HepG2 (cell line): ENCODE measurements around the gene NRN1L. TPM values are rescaled to one million over a fixed set of nuclear protein-coding genes. Genes with fewer than 3 reads are reported as not detected.

Experiments used
- AGO1 ChIP-seq: fragments of 200-400 bp; formaldehyde crosslinking; IDR thresholded peaks from 2 replicates; pipeline ENCODE4 v1.6.1; 2017; ENCODE audit warnings: mild to moderate bottlenecking, low read depth, low read length, moderate library complexity; ENCODE audit not compliant: poor library complexity, severe bottlenecking
- FLYWCH1 ChIP-seq: sonication (generic); formaldehyde crosslinking; IDR thresholded peaks from 2 replicates; pipeline ENCODE4 v1.8.1; 2023; ENCODE audit warnings: mild to moderate bottlenecking, missing genetic modification reagents
- MIER2 ChIP-seq: IDR thresholded peaks from 2 replicates; pipeline ENCODE4 v1.6.1; 2016; ENCODE audit warnings: missing biosample characterization, missing genetic modification reagents
- MXI1 ChIP-seq: IDR thresholded peaks from 3 replicates; pipeline ENCODE4 v1.6.1; 2012; ENCODE audit warnings: low read depth, low read length, inconsistent platforms, borderline replicate concordance
- NKX3-1 ChIP-seq: sonication (generic); formaldehyde crosslinking; IDR thresholded peaks from 2 replicates; pipeline ENCODE4 v1.5.0; 2020; ENCODE audit warnings: missing genetic modification reagents
- NRL ChIP-seq: sonication (generic); formaldehyde crosslinking; IDR thresholded peaks from 2 replicates; pipeline ENCODE4 v1.5.0; 2020; ENCODE audit warnings: missing genetic modification reagents, mild to moderate bottlenecking, moderate library complexity, borderline replicate concordance
- SAP130 ChIP-seq: IDR thresholded peaks from 2 replicates; pipeline ENCODE4 v1.6.1; 2016; ENCODE audit warnings: low read depth
- SCMH1 ChIP-seq: sonication (generic); formaldehyde crosslinking; IDR thresholded peaks from 2 replicates; pipeline ENCODE4 v1.9.0; 2021; ENCODE audit warnings: missing genetic modification reagents, mild to moderate bottlenecking, borderline replicate concordance
- SMAD3 ChIP-seq: sonication (generic); formaldehyde crosslinking; IDR thresholded peaks from 2 replicates; pipeline ENCODE4 v1.4.0; 2020; ENCODE audit warnings: missing genetic modification reagents
- SMARCC2 ChIP-seq: fragments of 450-650 bp; IDR thresholded peaks from 2 replicates; pipeline ENCODE4 v1.6.1; 2017; ENCODE audit warnings: antibody characterized with exemption, mild to moderate bottlenecking
- STAG1 ChIP-seq: sonication (generic); formaldehyde crosslinking; IDR thresholded peaks from 2 replicates; pipeline ENCODE4 v1.4.0; 2020; ENCODE audit warnings: missing genetic modification reagents
- TARDBP ChIP-seq: sonication (generic); formaldehyde crosslinking; IDR thresholded peaks from 2 replicates; pipeline ENCODE4 v1.8.0; 2022; ENCODE audit warnings: mild to moderate bottlenecking, missing genetic modification reagents
- XBP1 ChIP-seq: sonication (generic); formaldehyde crosslinking; IDR thresholded peaks from 2 replicates; pipeline ENCODE4 v1.5.0; 2020; ENCODE audit warnings: missing genetic modification reagents
- ZC3H13 ChIP-seq: sonication (generic); formaldehyde crosslinking; IDR thresholded peaks from 2 replicates; pipeline ENCODE4 v1.8.1; 2023; ENCODE audit warnings: mild to moderate bottlenecking, missing genetic modification reagents, moderate library complexity
- ZFP36L1 ChIP-seq: sonication (generic); formaldehyde crosslinking; IDR thresholded peaks from 2 replicates; pipeline ENCODE4 v1.8.0; 2022; ENCODE audit warnings: mild to moderate bottlenecking, missing genetic modification reagents, moderate library complexity
- ZFY ChIP-seq: sonication (generic); formaldehyde crosslinking; IDR thresholded peaks from 2 replicates; pipeline ENCODE4 v1.4.0; 2020; ENCODE audit warnings: missing genetic modification reagents
- ZNF354B ChIP-seq: sonication (generic); formaldehyde crosslinking; IDR thresholded peaks from 2 replicates; pipeline ENCODE4 v1.8.0; 2022; ENCODE audit warnings: mild to moderate bottlenecking, missing genetic modification reagents
- ZNF780A ChIP-seq: sonication (generic); formaldehyde crosslinking; IDR thresholded peaks from 2 replicates; pipeline ENCODE4 v1.8.0; 2022; ENCODE audit warnings: mild to moderate bottlenecking, missing genetic modification reagents, moderate library complexity
- polyA plus RNA-seq, 8 experiments: library from polyadenylated mRNA; depleted of rRNA in 3 of 8; stranded (reverse) in 7 of 8; unstranded in 1 of 8; fragments of >200 nt; fragmentation: Illumina TruSeq in 4 of 8; extraction: Trizol in 4 of 8; gene quantifications; 2 replicates each; pipeline versions ENCODE4 v1.2.1 to v1.2.3, GENCODE V29; 2011 to 2016; ENCODE audit warnings: low read depth in 4 of 8, missing spikeins in 1 of 8, mixed read lengths in 1 of 8; ENCODE audit not compliant: insufficient read depth in 1 of 8
- total RNA-seq, 5 experiments: library from RNA; depleted of rRNA; stranded (reverse); fragments of >200 nt; fragmentation: Illumina TruSeq; extraction: Trizol; gene quantifications; 2 replicates each; pipeline ENCODE4 v1.2.3, GENCODE V29; 2016; ENCODE audit warnings: low read depth in 1 of 5
- TF ChIP-seq, protein P1 (sequence below): sonication (generic); formaldehyde crosslinking; IDR thresholded peaks from 2 replicates; pipeline ENCODE4 v1.4.0; 2020; ENCODE audit warnings: mild to moderate bottlenecking, missing genetic modification reagents
- TF ChIP-seq, protein P2 (sequence below), 2 experiments: sonication (generic) in 1 of 2; formaldehyde crosslinking in 1 of 2; IDR thresholded peaks; 2 replicates each; pipeline versions ENCODE4 v1.5.1 to v1.6.1; 2011 to 2020; ENCODE audit warnings: borderline replicate concordance in 1 of 2, low read depth in 1 of 2, low read length in 1 of 2, mild to moderate bottlenecking in 1 of 2, missing genetic modification reagents in 1 of 2, moderate library complexity in 1 of 2
- TF ChIP-seq, protein P3 (sequence below): sonication (generic); formaldehyde crosslinking; conservative IDR thresholded peaks from 2 replicates; pipeline ENCODE4 v1.5.0; 2020; ENCODE audit warnings: missing genetic modification reagents

The NRN1L gene
- total and polyA plus RNA-seq, 2 of the 13 experiments (the other 11 are each of a cell fraction or from before 2014, with no cell fraction given) = 0.53 to 1.2 TPM

DNA sequence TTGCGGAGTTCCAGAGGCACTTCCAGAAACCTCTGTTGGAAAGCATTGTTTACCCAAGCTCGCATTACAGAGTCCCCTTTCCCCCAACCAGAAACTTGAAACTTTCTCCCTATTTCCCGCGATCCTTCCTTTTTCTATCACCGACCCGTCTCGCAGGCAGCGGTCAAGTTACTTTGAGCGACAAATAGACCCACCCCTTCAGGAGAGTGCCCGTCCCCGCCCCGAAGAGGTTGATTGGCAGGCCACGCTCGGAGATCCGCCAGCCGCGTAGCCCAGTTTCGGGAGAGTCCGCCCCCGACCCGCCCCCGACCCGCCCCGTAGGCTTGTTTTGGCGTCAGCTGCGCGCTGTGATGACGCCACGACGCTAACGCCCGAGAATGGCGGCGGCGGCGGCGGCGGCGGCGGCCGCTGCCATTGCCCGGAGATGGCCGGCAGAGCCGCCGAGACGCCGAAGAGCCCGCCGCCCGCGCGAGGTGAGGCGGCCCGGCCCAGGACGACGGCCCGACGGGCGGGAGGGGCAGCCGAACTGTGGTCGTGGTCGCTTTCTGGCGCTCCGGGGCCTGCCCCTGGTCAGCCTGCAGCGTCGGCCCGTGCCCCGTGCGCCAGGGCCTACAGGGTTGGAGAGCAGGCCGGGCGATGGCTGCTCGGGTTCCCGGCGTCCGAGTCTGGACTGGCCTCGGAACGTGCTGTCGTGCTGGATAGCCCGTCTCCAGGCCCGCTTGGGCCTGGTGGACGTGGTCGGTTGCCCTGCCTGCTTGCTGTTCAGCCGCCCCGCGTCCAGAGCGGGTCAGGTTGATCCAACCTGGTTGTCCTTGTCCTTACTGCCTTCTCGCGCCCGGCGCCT, 8.4 kb downstream of the NRN1L start, which contains the start of gene PSKH1 (continued):
- TF ChIP-seq, protein P1, sequence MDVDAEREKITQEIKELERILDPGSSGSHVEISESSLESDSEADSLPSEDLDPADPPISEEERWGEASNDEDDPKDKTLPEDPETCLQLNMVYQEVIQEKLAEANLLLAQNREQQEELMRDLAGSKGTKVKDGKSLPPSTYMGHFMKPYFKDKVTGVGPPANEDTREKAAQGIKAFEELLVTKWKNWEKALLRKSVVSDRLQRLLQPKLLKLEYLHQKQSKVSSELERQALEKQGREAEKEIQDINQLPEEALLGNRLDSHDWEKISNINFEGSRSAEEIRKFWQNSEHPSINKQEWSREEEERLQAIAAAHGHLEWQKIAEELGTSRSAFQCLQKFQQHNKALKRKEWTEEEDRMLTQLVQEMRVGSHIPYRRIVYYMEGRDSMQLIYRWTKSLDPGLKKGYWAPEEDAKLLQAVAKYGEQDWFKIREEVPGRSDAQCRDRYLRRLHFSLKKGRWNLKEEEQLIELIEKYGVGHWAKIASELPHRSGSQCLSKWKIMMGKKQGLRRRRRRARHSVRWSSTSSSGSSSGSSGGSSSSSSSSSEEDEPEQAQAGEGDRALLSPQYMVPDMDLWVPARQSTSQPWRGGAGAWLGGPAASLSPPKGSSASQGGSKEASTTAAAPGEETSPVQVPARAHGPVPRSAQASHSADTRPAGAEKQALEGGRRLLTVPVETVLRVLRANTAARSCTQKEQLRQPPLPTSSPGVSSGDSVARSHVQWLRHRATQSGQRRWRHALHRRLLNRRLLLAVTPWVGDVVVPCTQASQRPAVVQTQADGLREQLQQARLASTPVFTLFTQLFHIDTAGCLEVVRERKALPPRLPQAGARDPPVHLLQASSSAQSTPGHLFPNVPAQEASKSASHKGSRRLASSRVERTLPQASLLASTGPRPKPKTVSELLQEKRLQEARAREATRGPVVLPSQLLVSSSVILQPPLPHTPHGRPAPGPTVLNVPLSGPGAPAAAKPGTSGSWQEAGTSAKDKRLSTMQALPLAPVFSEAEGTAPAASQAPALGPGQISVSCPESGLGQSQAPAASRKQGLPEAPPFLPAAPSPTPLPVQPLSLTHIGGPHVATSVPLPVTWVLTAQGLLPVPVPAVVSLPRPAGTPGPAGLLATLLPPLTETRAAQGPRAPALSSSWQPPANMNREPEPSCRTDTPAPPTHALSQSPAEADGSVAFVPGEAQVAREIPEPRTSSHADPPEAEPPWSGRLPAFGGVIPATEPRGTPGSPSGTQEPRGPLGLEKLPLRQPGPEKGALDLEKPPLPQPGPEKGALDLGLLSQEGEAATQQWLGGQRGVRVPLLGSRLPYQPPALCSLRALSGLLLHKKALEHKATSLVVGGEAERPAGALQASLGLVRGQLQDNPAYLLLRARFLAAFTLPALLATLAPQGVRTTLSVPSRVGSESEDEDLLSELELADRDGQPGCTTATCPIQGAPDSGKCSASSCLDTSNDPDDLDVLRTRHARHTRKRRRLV = no peak
- TF ChIP-seq SAP130 (peak; percentile 72), MIER2 (CRISPR knock-in tag) (no peak), ZC3H13 (CRISPR knock-in tag) (no peak), ZNF780A (CRISPR knock-in tag) (no peak), STAG1 (CRISPR knock-in tag) (0 out of 2 replicates have a peak, but pooled peaks have one; percentile 13), SCMH1 (no peak), ZFP36L1 (CRISPR knock-in tag) (no peak), TARDBP (CRISPR knock-in tag) (0 out of 2 replicates have a peak, but pooled peaks have one; percentile 14), MXI1 (peak; percentile 61; the same call in 2 of the 3 replicates), FLYWCH1 (peak; percentile 83), AGO1 (no peak), SMARCC2 (no peak), ZFY (CRISPR knock-in tag) (peak; percentile 99), NRL (CRISPR knock-in tag) (peak; percentile 89), SMAD3 (0 out of 2 replicates have a peak, but pooled peaks have one; percentile 39), ZNF354B (CRISPR knock-in tag) (no peak), NKX3-1 (CRISPR knock-in tag) (0 out of 2 replicates have a peak, but pooled peaks have one; percentile 77), XBP1 (CRISPR knock-in tag) (no peak)
- TF ChIP-seq, protein P2, sequence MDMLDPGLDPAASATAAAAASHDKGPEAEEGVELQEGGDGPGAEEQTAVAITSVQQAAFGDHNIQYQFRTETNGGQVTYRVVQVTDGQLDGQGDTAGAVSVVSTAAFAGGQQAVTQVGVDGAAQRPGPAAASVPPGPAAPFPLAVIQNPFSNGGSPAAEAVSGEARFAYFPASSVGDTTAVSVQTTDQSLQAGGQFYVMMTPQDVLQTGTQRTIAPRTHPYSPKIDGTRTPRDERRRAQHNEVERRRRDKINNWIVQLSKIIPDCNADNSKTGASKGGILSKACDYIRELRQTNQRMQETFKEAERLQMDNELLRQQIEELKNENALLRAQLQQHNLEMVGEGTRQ (IDR thresholded peaks at IDR 0.05; ENCODE audit: low read depth, low read length) = no peak
- TF ChIP-seq, protein P2 (CRISPR knock-in tag; IDR thresholded peaks at IDR 0.05; ENCODE audit: borderline replicate concordance) = 0 out of 2 replicates have a peak, but pooled peaks have one; percentile 10
- TF ChIP-seq, protein P3, sequence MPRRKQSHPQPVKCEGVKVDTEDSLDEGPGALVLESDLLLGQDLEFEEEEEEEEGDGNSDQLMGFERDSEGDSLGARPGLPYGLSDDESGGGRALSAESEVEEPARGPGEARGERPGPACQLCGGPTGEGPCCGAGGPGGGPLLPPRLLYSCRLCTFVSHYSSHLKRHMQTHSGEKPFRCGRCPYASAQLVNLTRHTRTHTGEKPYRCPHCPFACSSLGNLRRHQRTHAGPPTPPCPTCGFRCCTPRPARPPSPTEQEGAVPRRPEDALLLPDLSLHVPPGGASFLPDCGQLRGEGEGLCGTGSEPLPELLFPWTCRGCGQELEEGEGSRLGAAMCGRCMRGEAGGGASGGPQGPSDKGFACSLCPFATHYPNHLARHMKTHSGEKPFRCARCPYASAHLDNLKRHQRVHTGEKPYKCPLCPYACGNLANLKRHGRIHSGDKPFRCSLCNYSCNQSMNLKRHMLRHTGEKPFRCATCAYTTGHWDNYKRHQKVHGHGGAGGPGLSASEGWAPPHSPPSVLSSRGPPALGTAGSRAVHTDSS (CRISPR knock-in tag) = no peak
